HCT116 (cell line): Measurements from ENCODE around the gene UBE2O. TPM values are rescaled to one million over a fixed set of nuclear protein-coding genes. Genes with fewer than 3 reads are reported as not detected.

Source experiments
- ATAC-seq: fragments of 200-7000 bp; cut with Tn5 transposase; 2 replicates; pipeline ENCODE4 v1.9.1; 2020; ENCODE audit warnings: mild to moderate bottlenecking, moderate library complexity
- BruUV-seq: library from RNA; stranded (reverse); fragments of 400-500 nt; replicated peaks from 2 replicates; lab custom pipeline; 2021; lab: Mats Ljungman, UMichigan
- CTCF ChIA-PET: fragments of 300-600 bp; sonication (Branson Sonifier 250); formaldehyde crosslinking; loops from one replicate; lab custom pipeline; 2021; ENCODE audit warnings: antibody characterized with exemption; lab: Charles Lee
- POLR2A ChIA-PET: fragments of 300-600, 350-600 bp; sonication (Branson Sonifier 250); formaldehyde crosslinking; loops from one replicate; lab custom pipeline; 2021; ENCODE audit warnings: antibody characterized with exemption; lab: Charles Lee
- RAD21 ChIA-PET, 2 experiments: fragments of 300-600 bp; sonication (Branson Sonifier 250); formaldehyde crosslinking; loops; one replicate each; lab custom pipeline; 2023; ENCODE audit warnings: low total read pairs in 2 of 2; ENCODE audit not compliant: uncharacterized antibody in 2 of 2, unreplicated experiment in 2 of 2, low non-redundant PET in 1 of 2; lab: Charles Lee
- DNase-seq: peaks from one replicate; pipeline ENCODE4 v3.0.0-alpha.2; 2010; ENCODE audit warnings: low read depth, low spot score
- H2AFZ ChIP-seq: fragments of 200-600 bp; shearing (Covaris generic), sonication (generic); 2 replicates; pipeline ENCODE4 v1.6.1; 2017; ENCODE audit warnings: low read depth, mixed run types, mixed read lengths, antibody characterized with exemption, low read length; ENCODE audit not compliant: poor library complexity, severe bottlenecking
- H3K27ac ChIP-seq: 2 replicates; pipeline ENCODE4 v1.5.1; 2012; ENCODE audit warnings: low read depth, low read length
- H3K27me3 ChIP-seq: fragments of 200-600 bp; sonication (generic); 2 replicates; pipeline ENCODE4 v1.6.1; 2016; ENCODE audit warnings: mixed run types, low read length, mixed read lengths; ENCODE audit not compliant: insufficient read depth
- H3K36me3 ChIP-seq, 2 experiments: fragments of 200-500 bp in 1 of 2; fragments of 200-600 bp in 1 of 2; sonication (Bioruptor generic) in 1 of 2; sonication (generic) in 1 of 2; 2 replicates each; pipeline versions ENCODE4 v1.5.1 to v1.6.1; 2014 to 2016; ENCODE audit warnings: low read length in 2 of 2, inconsistent platforms in 1 of 2, mixed read lengths in 1 of 2, mixed run types in 1 of 2; ENCODE audit not compliant: insufficient read depth in 2 of 2, control insufficient read depth in 1 of 2
- H3K4me1 ChIP-seq, 2 experiments: fragments of 200-600 bp in 1 of 2; sonication (generic) in 1 of 2; 2 replicates each; pipeline versions ENCODE4 v1.5.1 to v1.6.1; 2012 to 2017; ENCODE audit warnings: low read length in 2 of 2, inconsistent platforms in 1 of 2, mild to moderate bottlenecking in 1 of 2, mixed read lengths in 1 of 2, mixed run types in 1 of 2, moderate library complexity in 1 of 2; ENCODE audit not compliant: insufficient read depth in 2 of 2, control insufficient read depth in 1 of 2
- H3K4me2 ChIP-seq: fragments of 200-600 bp; sonication (generic); 2 replicates; pipeline ENCODE4 v1.6.1; 2017; ENCODE audit warnings: mixed run types, low read length, mixed read lengths
- H3K4me3 ChIP-seq, 2 experiments: fragments of 200-600 bp in 1 of 2; sonication (generic) in 1 of 2; replicated peaks in 1 of 2; 2 replicates each; pipeline ENCODE4 v1.5.1; 2011 to 2016; ENCODE audit warnings: low read length in 2 of 2, control low read depth in 1 of 2, low read depth in 1 of 2, mild to moderate bottlenecking in 1 of 2, mixed read lengths in 1 of 2, mixed run types in 1 of 2
- H3K79me2 ChIP-seq: fragments of 200-600 bp; sonication (generic); 2 replicates; pipeline ENCODE4 v1.6.1; 2017; ENCODE audit warnings: mild to moderate bottlenecking, mixed run types, low read length, moderate library complexity, mixed read lengths; ENCODE audit not compliant: insufficient read depth
- H3K9ac ChIP-seq: fragments of 200-600 bp; sonication (generic); 2 replicates; pipeline ENCODE4 v1.6.1; 2016; ENCODE audit warnings: low read length, mixed read lengths
- H3K9me2 ChIP-seq: fragments of 200-600 bp; sonication (generic), shearing (Covaris generic); 2 replicates; pipeline ENCODE4 v1.6.1; 2017; ENCODE audit warnings: mixed run types, mild to moderate bottlenecking, moderate library complexity; ENCODE audit not compliant: insufficient read depth
- H3K9me3 ChIP-seq, 2 experiments: fragments of 200-500 bp in 1 of 2; fragments of 200-600 bp in 1 of 2; sonication (Bioruptor generic) in 1 of 2; sonication (generic) in 1 of 2; 2 replicates each; pipeline ENCODE4 v1.6.1; 2014 to 2017; ENCODE audit warnings: low read length in 2 of 2, mixed read lengths in 2 of 2, inconsistent platforms in 1 of 2, low read depth in 1 of 2, mild to moderate bottlenecking in 1 of 2, mixed run types in 1 of 2, moderate library complexity in 1 of 2; ENCODE audit not compliant: control insufficient read depth in 1 of 2, insufficient read depth in 1 of 2
- H4K20me1 ChIP-seq: fragments of 200-600 bp; sonication (generic), shearing (Covaris generic); 2 replicates; pipeline ENCODE4 v1.6.1; 2017; ENCODE audit warnings: mixed run types, mild to moderate bottlenecking, moderate library complexity; ENCODE audit not compliant: insufficient read depth
- CEBPB ChIP-seq: IDR thresholded peaks from 2 replicates; pipeline ENCODE4 v1.6.1; 2012; ENCODE audit warnings: low read depth
- EZH2 ChIP-seq: fragments of 200-600 bp; sonication (generic); IDR thresholded peaks from 2 replicates; pipeline ENCODE4 v1.6.1; 2017; ENCODE audit warnings: antibody characterized with exemption, mixed run types
- MAX ChIP-seq: IDR thresholded peaks from 2 replicates; pipeline ENCODE4 v1.6.1; 2012
- POLR2A ChIP-seq: IDR thresholded peaks from 2 replicates; pipeline ENCODE4 v1.7.0; 2011; ENCODE audit warnings: borderline replicate concordance; ENCODE audit not compliant: insufficient read depth, insufficient read length; ENCODE audit errors: extremely low read depth
- RAD21 ChIP-seq: IDR thresholded peaks from 2 replicates; pipeline ENCODE4 v1.6.1; 2012; ENCODE audit warnings: low read depth, mild to moderate bottlenecking
- SIN3A ChIP-seq: IDR thresholded peaks from 2 replicates; pipeline ENCODE4 v1.6.1; 2012; ENCODE audit warnings: low read depth
- SP1 ChIP-seq: IDR thresholded peaks from 2 replicates; pipeline ENCODE4 v1.6.1; 2012; ENCODE audit warnings: low read depth
- ZNF274 ChIP-seq: fragments of 200-500 bp; sonication (Bioruptor generic); IDR thresholded peaks from 2 replicates; pipeline ENCODE4 v1.6.1; 2014; ENCODE audit warnings: mild to moderate bottlenecking, low read depth, low read length, inconsistent platforms
- intact Hi-C: fragments of 100-400 bp; cut with micrococcal nuclease; formaldehyde crosslinking; loops from 2 replicates; pipeline ENCODE4 v1.10.0; 2022
- total RNA-seq: library from RNA; stranded (reverse); gene quantifications from one replicate; pipeline ENCODE4 v1.2.1, GENCODE V29; 2021; ENCODE audit not compliant: unreplicated experiment
- TF ChIP-seq, protein P1 (sequence below), 3 experiments: fragments of 200-600 bp in 1 of 3; sonication (generic) in 1 of 3; IDR thresholded peaks in 2 of 3; conservative IDR thresholded peaks in 1 of 3; 2 replicates each; pipeline ENCODE4 v1.5.1; 2012 to 2017; ENCODE audit warnings: low read depth in 2 of 3, low read length in 2 of 3, antibody characterized with exemption in 1 of 3, borderline replicate concordance in 1 of 3, control low read depth in 1 of 3, mild to moderate bottlenecking in 1 of 3, mixed read lengths in 1 of 3, mixed run types in 1 of 3, moderate library complexity in 1 of 3; ENCODE audit not compliant: insufficient read depth in 1 of 3

Gene UBE2O
- total RNA-seq, 1 experiment from 2014 or later = 59.1 TPM

DNA sequence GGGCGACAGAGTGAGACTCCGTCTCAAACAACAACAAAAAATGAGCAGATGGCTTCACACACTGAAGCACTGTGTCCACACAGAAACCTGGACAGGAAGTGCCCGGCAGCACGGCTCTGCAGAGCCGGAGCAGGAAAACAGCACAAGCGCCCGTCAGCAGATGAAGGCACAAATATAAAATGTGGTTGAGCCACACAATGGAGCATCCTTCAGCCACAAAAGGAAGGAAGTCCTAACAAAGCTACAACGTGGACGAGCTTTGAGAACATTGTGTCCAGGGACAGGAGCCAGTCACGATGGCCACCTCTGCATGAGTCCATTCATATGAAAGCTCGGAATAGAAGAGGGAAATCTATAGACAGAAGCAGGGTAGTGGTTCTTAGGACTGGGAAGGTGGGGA is 32.6 kb upstream of the UBE2O start:
- ATAC-seq (no peak), DNase-seq (no peak)
- Histone ChIP-seq H3K9ac (no peak overlapping the region), H3K27me3 (no peaks in the 10 kb centered on the region), H3K27ac (peak overlapping the region; percentile 16), H3K79me2 (no peaks in the 10 kb centered on the region; the same call in 1 of the 2 replicates), H3K9me3 (no peaks in the 10 kb centered on the region), H4K20me1 (no peaks in the 10 kb centered on the region), H3K4me3 (no peak overlapping the region), H3K9me2 (no peaks in the 10 kb centered on the region), H3K4me1 (peaks cover 25 to 44% of the 10 kb centered on the region in 2 experiments), H3K36me3 (peaks cover 5 to 6% of the 10 kb centered on the region in 2 experiments; a peak in 1 of 4 replicates), H3K4me2 (peak overlapping the region; percentile 42), H2AFZ (no peak overlapping the region)
- TF ChIP-seq EZH2 (no peak), SIN3A (no peak), ZNF274 (no peak), RAD21 (no peak), POLR2A (no peak), CEBPB (no peak), MAX (no peak), SP1 (no peak)
- TF ChIP-seq, protein P1, sequence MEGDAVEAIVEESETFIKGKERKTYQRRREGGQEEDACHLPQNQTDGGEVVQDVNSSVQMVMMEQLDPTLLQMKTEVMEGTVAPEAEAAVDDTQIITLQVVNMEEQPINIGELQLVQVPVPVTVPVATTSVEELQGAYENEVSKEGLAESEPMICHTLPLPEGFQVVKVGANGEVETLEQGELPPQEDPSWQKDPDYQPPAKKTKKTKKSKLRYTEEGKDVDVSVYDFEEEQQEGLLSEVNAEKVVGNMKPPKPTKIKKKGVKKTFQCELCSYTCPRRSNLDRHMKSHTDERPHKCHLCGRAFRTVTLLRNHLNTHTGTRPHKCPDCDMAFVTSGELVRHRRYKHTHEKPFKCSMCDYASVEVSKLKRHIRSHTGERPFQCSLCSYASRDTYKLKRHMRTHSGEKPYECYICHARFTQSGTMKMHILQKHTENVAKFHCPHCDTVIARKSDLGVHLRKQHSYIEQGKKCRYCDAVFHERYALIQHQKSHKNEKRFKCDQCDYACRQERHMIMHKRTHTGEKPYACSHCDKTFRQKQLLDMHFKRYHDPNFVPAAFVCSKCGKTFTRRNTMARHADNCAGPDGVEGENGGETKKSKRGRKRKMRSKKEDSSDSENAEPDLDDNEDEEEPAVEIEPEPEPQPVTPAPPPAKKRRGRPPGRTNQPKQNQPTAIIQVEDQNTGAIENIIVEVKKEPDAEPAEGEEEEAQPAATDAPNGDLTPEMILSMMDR (IDR thresholded peaks at IDR 0.05 in 2 of 3, conservative IDR thresholded peaks at IDR 0.05 in 1 of 3; ENCODE audit: borderline replicate concordance in 1 of 3, insufficient read depth in 1 of 3, low read depth in 2 of 3, low read length in 2 of 3) = no peak
- ChIA-PET POLR2A (interaction anchor here (1.1 kb wide), 1 partner anchor 37 kb away, joined by 3 read pairs; no protein-coding TSS in a partner anchor), CTCF (interaction anchor here (1.0 kb wide), 2 partner anchors 27 to 38 kb away, joined by 4 read pairs; no protein-coding TSS in a partner anchor), RAD21 (no interaction called here)
- BruUV-seq = no TSS peak
- intact Hi-C loops = no loop called here
